Esophagus muscularis mucosa (tissue), 3 donors: ENCODE results near the gene PYDC1.

Experiments
- POLR2A ChIP-seq: fragments of 450-650 bp; IDR thresholded peaks from one replicate; pipeline ENCODE4 v1.6.1; 2017; ENCODE audit warnings: antibody characterized with exemption, moderate library complexity, mild to moderate bottlenecking, low read depth
- POLR2AphosphoS5 ChIP-seq, 2 donors: sonication (generic); formaldehyde crosslinking; IDR thresholded peaks; one replicate each; pipeline ENCODE4 v1.6.1; 2017; ENCODE audit warnings: antibody characterized with exemption in 2 of 2
- TF ChIP-seq, protein P1 (sequence below), 3 experiments: fragments of 200-600 bp in 2 of 3; fragments of 450-650 bp in 1 of 3; sonication (generic) in 2 of 3; IDR thresholded peaks; one replicate each; pipeline ENCODE4 v1.5.1; 2017 to 2019; ENCODE audit warnings: antibody characterized with exemption in 3 of 3, mild to moderate bottlenecking in 2 of 3, moderate library complexity in 1 of 3

DNA sequence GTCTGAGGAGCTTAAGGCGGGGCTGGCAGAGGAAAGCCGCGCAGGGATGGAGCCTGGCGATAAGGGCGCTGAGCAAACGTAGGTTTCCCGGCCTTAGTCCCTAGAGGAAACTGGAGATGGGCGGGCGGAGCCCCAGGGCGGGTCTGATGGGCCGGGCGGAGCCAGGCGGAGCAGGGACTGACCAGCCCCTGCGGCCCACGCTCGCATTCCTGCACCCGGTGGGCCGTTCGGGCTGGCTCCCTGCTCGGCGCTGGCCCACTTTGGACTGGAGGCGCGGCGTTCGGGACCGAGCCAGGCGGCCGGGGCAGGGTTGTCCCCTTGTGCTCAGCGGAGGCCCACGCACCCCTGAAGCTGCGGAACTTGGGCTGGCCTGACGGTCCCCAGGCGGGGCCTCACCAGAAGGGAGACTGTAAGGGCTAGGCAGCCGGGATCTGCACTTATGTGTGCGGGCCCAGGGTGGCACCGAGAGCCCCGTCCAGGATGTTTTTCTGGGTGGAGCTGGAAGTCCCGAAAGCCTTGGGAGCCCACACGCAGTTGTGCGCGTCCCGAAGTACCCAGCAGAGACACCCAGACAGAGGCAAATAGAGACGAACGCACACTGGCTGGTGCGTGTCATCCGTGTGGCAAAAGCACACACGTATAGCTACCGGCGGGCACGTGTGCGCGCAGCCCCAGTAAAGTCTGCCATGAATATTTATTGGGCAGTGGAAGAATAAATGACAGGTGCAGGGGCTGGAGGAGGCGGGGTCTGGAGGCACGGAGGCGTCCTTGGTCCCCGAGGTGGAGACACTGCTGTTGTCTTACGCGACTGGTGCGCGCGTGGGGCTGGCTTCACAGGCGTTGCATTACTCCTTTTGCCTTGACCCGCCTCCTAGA, 1.4 kb downstream of the PYDC1 start:
- TF ChIP-seq POLR2A, result peak; percentile 23
- TF ChIP-seq, protein P1, sequence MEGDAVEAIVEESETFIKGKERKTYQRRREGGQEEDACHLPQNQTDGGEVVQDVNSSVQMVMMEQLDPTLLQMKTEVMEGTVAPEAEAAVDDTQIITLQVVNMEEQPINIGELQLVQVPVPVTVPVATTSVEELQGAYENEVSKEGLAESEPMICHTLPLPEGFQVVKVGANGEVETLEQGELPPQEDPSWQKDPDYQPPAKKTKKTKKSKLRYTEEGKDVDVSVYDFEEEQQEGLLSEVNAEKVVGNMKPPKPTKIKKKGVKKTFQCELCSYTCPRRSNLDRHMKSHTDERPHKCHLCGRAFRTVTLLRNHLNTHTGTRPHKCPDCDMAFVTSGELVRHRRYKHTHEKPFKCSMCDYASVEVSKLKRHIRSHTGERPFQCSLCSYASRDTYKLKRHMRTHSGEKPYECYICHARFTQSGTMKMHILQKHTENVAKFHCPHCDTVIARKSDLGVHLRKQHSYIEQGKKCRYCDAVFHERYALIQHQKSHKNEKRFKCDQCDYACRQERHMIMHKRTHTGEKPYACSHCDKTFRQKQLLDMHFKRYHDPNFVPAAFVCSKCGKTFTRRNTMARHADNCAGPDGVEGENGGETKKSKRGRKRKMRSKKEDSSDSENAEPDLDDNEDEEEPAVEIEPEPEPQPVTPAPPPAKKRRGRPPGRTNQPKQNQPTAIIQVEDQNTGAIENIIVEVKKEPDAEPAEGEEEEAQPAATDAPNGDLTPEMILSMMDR (IDR thresholded peaks at IDR 0.05), result no peak
- TF ChIP-seq POLR2AphosphoS5 (IDR thresholded peaks at IDR 0.05), result no peak
